ENCODE data around the gene MIF4GD.

MIF4GD gene

DNA sequence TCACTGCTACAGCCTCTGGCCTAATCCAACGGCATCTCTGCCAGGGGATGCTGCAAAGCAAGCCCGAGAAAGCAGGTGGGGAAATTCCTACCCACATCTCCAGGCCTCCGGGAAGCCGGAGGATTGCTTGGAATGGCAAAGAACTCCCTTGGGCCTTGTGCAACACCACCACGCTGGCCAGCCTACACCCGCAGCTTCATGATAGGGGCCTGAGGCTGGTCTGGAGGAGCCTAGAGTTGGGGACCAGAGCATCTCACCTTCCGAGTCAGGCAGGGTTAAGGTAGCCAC, 29.9 kb downstream of the MIF4GD start:
- H3K36me3 ChIP-seq (ENCODE audit: control insufficient read depth in 1 of 2, insufficient read depth in 2 of 2, low read length in 2 of 2): peaks cover 84 to 98% of the 10 kb centered on the region in 2 experiments
- H2AK5ac ChIP-seq (ENCODE audit: low read length): no peak overlapping the region
- no peak overlapping the region for H3K4me3 ChIP-seq (ENCODE audit: low read depth, low read length)
- H2AFZ ChIP-seq (ENCODE audit: insufficient read depth, low read length, poor library complexity): no peak overlapping the region
- no CpG with 5 or more reads among the region's 7 CpGs for WGBS (ENCODE audit: extremely low coverage, insufficient coverage, insufficient read length)
- H3K9ac ChIP-seq (ENCODE audit: low read length): no peak overlapping the region
- H3K4me2 ChIP-seq (ENCODE audit: low read length): no peak overlapping the region
- H3K23ac ChIP-seq (ENCODE audit: low read length): no peak overlapping the region
- no peak overlapping the region for H4K8ac ChIP-seq (ENCODE audit: low read depth, low read length)
- H3K4me1 ChIP-seq (ENCODE audit: control insufficient read depth in 1 of 2, insufficient read depth in 2 of 2, low read length in 2 of 2): peaks cover under 1% of the 10 kb centered on the region in 2 experiments
- H3K14ac ChIP-seq (ENCODE audit: low read length): no peak overlapping the region
- peaks cover 1% of the 10 kb centered on the region for H3K9me3 ChIP-seq (ENCODE audit: insufficient read depth, low read depth, low read length)
- DNase-seq: peak; percentile 96
- H3K4ac ChIP-seq (ENCODE audit: low read depth, low read length): no peak overlapping the region
- no peak overlapping the region for H4K91ac ChIP-seq (ENCODE audit: low read depth, low read length)
- no peak overlapping the region for H3K18ac ChIP-seq (ENCODE audit: low read length)
- H3K79me1 ChIP-seq (ENCODE audit: low read length): no peaks in the 10 kb centered on the region
- H2BK12ac ChIP-seq (ENCODE audit: low read length): no peak overlapping the region
- H2BK5ac ChIP-seq (ENCODE audit: low read depth, low read length, poor library complexity): no peak overlapping the region
- no peaks in the 10 kb centered on the region for H3K79me2 ChIP-seq (ENCODE audit: control insufficient read depth, insufficient read depth, low read length, poor library complexity)
- no peaks in the 10 kb centered on the region for H3K27me3 ChIP-seq (ENCODE audit: insufficient read depth, low read length)
- H4K12ac ChIP-seq (ENCODE audit: low read depth, low read length): no peak overlapping the region
- no peak overlapping the region for H3K27ac ChIP-seq (ENCODE audit: low read depth, low read length)
- H2BK120ac ChIP-seq (ENCODE audit: insufficient read depth, low read length, poor library complexity): no peak overlapping the region

DNA sequence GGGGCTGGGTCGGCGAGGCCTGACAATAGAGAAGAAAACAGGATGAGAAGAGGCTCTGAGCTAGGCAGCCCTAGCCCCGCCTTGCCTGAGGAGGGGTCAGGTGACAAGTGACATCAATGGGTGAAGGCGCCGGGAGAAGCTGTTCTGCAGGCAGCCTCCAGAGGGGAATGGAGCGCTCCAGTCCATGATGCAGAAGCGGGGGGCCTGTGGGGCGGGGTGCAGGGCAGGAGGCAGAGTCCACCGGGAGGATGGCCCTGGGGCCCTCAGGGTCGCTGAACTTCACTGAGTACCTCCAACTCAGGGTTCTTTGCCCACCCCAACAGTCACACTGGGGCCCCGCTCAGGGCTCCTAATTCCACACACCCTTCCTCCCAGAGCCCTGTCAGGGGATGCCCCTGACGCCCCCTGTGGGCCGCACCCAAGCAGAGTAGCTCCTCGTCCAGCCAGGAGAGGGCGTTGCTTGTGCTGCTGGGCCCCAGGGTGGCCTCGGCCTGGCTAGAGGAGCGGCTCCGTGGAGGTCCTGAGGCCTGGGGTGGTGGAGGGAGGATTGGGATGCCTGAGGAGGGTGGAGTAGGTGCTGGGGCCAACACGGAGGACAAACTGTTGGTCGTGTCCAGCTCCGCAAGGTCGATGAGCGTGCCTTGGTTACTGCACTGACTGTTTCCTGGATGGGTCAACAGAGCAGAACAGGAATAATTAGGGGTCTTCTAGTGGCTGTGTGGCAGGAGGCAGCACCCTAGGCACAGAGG, 30.5 kb downstream of the MIF4GD start:
- Histone ChIP-seq H3K36me3 (ENCODE audit: control insufficient read depth in 1 of 2, insufficient read depth in 2 of 2, low read length in 2 of 2) (peaks cover 83 to 97% of the 10 kb centered on the region in 2 experiments), H3K18ac (ENCODE audit: low read length) (no peak overlapping the region), H3K9ac (ENCODE audit: low read length) (no peak overlapping the region), H2BK120ac (ENCODE audit: insufficient read depth, low read length, poor library complexity) (no peak overlapping the region), H3K4me3 (ENCODE audit: low read depth, low read length) (no peak overlapping the region), H3K4ac (ENCODE audit: low read depth, low read length) (no peak overlapping the region), H2AFZ (ENCODE audit: insufficient read depth, low read length, poor library complexity) (no peak overlapping the region), H2AK5ac (ENCODE audit: low read length) (no peak overlapping the region), H4K8ac (ENCODE audit: low read depth, low read length) (no peak overlapping the region), H3K9me3 (ENCODE audit: insufficient read depth, low read depth, low read length) (peaks cover 1% of the 10 kb centered on the region), H3K23ac (ENCODE audit: low read length) (no peak overlapping the region), H3K27ac (ENCODE audit: low read depth, low read length) (no peak overlapping the region), H2BK5ac (ENCODE audit: low read depth, low read length, poor library complexity) (no peak overlapping the region), H4K91ac (ENCODE audit: low read depth, low read length) (no peak overlapping the region), H3K4me1 (ENCODE audit: control insufficient read depth in 1 of 2, insufficient read depth in 2 of 2, low read length in 2 of 2) (no peaks in the 10 kb centered on the region), H3K27me3 (ENCODE audit: insufficient read depth, low read length) (no peaks in the 10 kb centered on the region), H3K4me2 (ENCODE audit: low read length) (no peak overlapping the region), H2BK12ac (ENCODE audit: low read length) (no peak overlapping the region), H3K79me2 (ENCODE audit: control insufficient read depth, insufficient read depth, low read length, poor library complexity) (no peaks in the 10 kb centered on the region), H3K14ac (ENCODE audit: low read length) (no peak overlapping the region), H3K79me1 (ENCODE audit: low read length) (no peaks in the 10 kb centered on the region), H4K12ac (ENCODE audit: low read depth, low read length) (no peak overlapping the region)
- DNase-seq: peak; percentile 84 to 88
- no CpG with 5 or more reads among the region's 23 CpGs for WGBS (ENCODE audit: extremely low coverage, insufficient coverage, insufficient read length)

DNA sequence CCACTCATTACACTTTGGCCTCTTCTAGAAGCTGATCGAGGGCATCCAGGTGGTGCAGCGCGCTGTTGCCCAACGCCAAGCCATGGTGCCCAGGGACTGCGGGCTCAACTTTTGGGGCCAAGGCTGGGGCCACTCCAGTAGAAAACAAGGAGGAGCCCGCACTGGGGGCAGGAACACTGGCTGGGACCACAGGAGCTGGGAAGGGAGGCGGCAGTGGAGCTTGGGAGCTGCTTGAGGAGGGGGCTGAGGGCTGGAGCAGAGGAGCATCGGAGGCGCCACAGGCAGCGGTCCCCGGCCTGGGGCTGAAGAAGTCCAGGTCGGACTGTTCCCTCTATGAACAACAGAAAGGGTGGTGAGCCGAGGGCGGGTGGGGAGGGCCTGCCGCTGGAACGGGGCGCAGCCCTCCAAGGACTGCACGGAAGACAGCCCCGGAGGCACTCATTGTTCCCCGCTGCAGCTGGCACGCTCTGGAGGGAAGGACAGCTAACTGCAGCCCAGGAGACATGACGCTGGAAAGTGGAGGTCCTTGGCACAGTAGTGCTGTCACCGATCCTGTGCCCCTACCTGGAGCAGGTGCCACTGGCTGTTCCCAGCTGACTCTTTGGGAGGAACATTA, 31.1 kb downstream of the MIF4GD start:
- H2BK12ac ChIP-seq (ENCODE audit: low read length): no peak overlapping the region
- H2AK5ac ChIP-seq (ENCODE audit: low read length): no peak overlapping the region
- H3K27me3 ChIP-seq (ENCODE audit: insufficient read depth, low read length): no peaks in the 10 kb centered on the region
- no peak overlapping the region for H2BK5ac ChIP-seq (ENCODE audit: low read depth, low read length, poor library complexity)
- no peak overlapping the region for H3K18ac ChIP-seq (ENCODE audit: low read length)
- H3K79me2 ChIP-seq (ENCODE audit: control insufficient read depth, insufficient read depth, low read length, poor library complexity): no peaks in the 10 kb centered on the region
- no peak overlapping the region for H2AFZ ChIP-seq (ENCODE audit: insufficient read depth, low read length, poor library complexity)
- no peak overlapping the region for H3K4me2 ChIP-seq (ENCODE audit: low read length)
- H2BK120ac ChIP-seq (ENCODE audit: insufficient read depth, low read length, poor library complexity): no peak overlapping the region
- H3K27ac ChIP-seq (ENCODE audit: low read depth, low read length): no peak overlapping the region
- no peak overlapping the region for H4K91ac ChIP-seq (ENCODE audit: low read depth, low read length)
- no peak overlapping the region for H3K4ac ChIP-seq (ENCODE audit: low read depth, low read length)
- no peak overlapping the region for H3K23ac ChIP-seq (ENCODE audit: low read length)
- H3K9me3 ChIP-seq (ENCODE audit: insufficient read depth, low read depth, low read length): peaks cover 1% of the 10 kb centered on the region
- H3K14ac ChIP-seq (ENCODE audit: low read length): no peak overlapping the region
- no peak overlapping the region for H4K12ac ChIP-seq (ENCODE audit: low read depth, low read length)
- H3K9ac ChIP-seq (ENCODE audit: low read length): no peak overlapping the region
- no peak overlapping the region for H3K4me3 ChIP-seq (ENCODE audit: low read depth, low read length)
- no peaks in the 10 kb centered on the region for H3K79me1 ChIP-seq (ENCODE audit: low read length)
- H4K8ac ChIP-seq (ENCODE audit: low read depth, low read length): no peak overlapping the region
- H3K4me1 ChIP-seq (ENCODE audit: control insufficient read depth in 1 of 2, insufficient read depth in 2 of 2, low read length in 2 of 2): no peaks in the 10 kb centered on the region
- no peak for DNase-seq
- WGBS (ENCODE audit: extremely low coverage, insufficient coverage, insufficient read length): no CpG with 5 or more reads among the region's 23 CpGs
- peaks cover 82 to 96% of the 10 kb centered on the region in 2 experiments for H3K36me3 ChIP-seq (ENCODE audit: control insufficient read depth in 1 of 2, insufficient read depth in 2 of 2, low read length in 2 of 2)

DNA sequence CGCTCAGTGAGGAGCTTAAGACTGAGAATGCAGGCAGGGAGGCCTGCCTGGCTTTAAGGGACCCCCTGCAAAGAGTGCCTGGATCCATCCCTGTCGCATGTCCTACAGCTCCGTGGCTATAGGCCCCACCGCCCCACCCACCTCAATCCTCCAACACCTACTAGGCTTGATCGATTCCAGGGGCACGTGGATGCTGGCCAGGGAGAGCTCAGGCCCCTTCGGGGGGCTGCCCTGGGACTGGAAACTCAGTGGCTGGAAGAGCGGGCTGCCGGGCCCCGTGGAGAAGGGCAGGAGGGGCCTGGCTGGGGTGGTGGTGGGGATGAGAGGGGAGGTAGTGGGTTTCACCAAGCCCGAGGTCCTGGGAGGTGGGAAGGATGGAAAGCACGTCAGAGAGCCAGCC, 31.8 kb downstream of the MIF4GD start:
- Histone ChIP-seq H2BK5ac (ENCODE audit: low read depth, low read length, poor library complexity) (no peak overlapping the region), H3K18ac (ENCODE audit: low read length) (no peak overlapping the region), H3K4me1 (ENCODE audit: control insufficient read depth in 1 of 2, insufficient read depth in 2 of 2, low read length in 2 of 2) (no peaks in the 10 kb centered on the region), H3K4me3 (ENCODE audit: low read depth, low read length) (no peak overlapping the region), H3K27ac (ENCODE audit: low read depth, low read length) (no peak overlapping the region), H2BK120ac (ENCODE audit: insufficient read depth, low read length, poor library complexity) (no peak overlapping the region), H4K12ac (ENCODE audit: low read depth, low read length) (no peak overlapping the region), H2AFZ (ENCODE audit: insufficient read depth, low read length, poor library complexity) (no peak overlapping the region), H4K91ac (ENCODE audit: low read depth, low read length) (no peak overlapping the region), H4K8ac (ENCODE audit: low read depth, low read length) (no peak overlapping the region), H3K79me1 (ENCODE audit: low read length) (no peaks in the 10 kb centered on the region), H3K4me2 (ENCODE audit: low read length) (no peak overlapping the region), H3K23ac (ENCODE audit: low read length) (no peak overlapping the region), H3K9ac (ENCODE audit: low read length) (no peak overlapping the region), H3K14ac (ENCODE audit: low read length) (no peak overlapping the region), H2BK12ac (ENCODE audit: low read length) (no peak overlapping the region), H3K4ac (ENCODE audit: low read depth, low read length) (no peak overlapping the region), H3K79me2 (ENCODE audit: control insufficient read depth, insufficient read depth, low read length, poor library complexity) (no peaks in the 10 kb centered on the region), H3K9me3 (ENCODE audit: insufficient read depth, low read depth, low read length) (peaks cover 1% of the 10 kb centered on the region), H2AK5ac (ENCODE audit: low read length) (no peak overlapping the region), H3K36me3 (ENCODE audit: control insufficient read depth in 1 of 2, insufficient read depth in 2 of 2, low read length in 2 of 2) (peaks cover 86 to 96% of the 10 kb centered on the region in 2 experiments), H3K27me3 (ENCODE audit: insufficient read depth, low read length) (no peaks in the 10 kb centered on the region)
- WGBS (ENCODE audit: extremely low coverage, insufficient coverage, insufficient read length): no CpG with 5 or more reads among the region's 12 CpGs
- DNase-seq: no peak

Data from trophoblast cell (in vitro differentiated cells and primary cell).